GM10847 (cell line): ENCODE results near the gene CABLES1.

Experiments used
- POLR2A ChIP-seq: IDR thresholded peaks from 2 replicates; pipeline ENCODE4 v1.6.1; 2011; ENCODE audit not compliant: insufficient read length; ENCODE audit errors: extremely low read depth

Gene CABLES1

GRCh38 chr18:23151414-23152099 lies 16.3 kb downstream of the CABLES1 start:
- no peak for TF ChIP-seq POLR2A

GRCh38 chr18:23154030-23154429 lies 18.7 kb downstream of the CABLES1 start:
- TF ChIP-seq POLR2A = no peak

DNA sequence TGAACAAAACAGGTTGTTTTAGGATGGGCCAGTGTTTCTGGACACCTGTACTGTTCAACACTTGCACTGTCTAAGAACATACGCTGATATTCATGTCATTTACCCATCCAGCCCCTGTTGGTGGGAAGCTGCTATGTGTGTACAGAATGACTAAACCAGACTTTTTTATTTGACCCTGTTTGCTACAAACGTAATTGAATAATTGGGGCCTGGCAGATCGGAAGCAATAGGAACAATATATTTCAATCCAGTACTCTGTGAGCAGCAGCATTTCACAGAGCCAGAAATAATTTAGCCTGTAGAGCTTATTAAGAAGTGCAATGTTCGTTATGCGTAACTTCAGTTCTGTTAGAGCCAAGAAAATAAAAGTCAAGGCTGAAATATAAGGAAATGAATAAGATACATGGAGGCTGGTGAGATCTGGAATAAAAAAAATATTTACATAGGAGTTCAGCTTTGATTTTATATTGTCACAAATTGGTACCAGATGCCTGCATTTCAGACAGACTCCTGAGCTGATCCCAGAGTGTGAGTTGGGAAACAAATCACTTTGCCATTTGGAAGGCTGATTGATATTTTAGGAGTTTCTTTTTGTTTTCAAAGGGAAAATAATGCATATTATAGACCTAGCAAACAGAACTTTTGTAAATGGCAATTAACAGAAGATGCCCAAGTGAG lies 19.7 kb downstream of the CABLES1 start:
- TF ChIP-seq POLR2A = no peak

- no peak for TF ChIP-seq POLR2A
Measured at GRCh38 chr18:23155537-23155936, 20.3 kb downstream of the CABLES1 start.

DNA sequence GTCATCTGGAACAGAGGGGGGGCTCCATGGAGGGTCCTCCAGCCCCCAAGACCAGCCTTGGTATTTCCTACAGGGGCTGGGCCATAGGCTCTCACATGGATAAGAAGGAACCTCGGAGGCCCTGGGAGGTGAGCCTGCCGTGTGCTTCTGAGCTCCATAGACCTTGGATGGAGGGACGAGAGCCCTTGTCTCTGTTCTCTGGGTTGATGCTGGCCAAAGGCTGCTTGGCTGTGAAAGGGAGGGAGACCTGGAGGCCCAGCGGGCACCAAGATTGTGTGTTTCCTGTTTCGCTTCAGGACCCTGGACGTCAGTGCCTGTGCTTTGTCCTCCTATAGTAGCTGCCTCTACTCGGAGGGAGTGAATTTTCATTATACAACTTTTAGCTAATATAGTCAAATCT lies 20.8 kb downstream of the CABLES1 start:
- no peak for TF ChIP-seq POLR2A

GRCh38 chr18:23158058-23158457 lies 22.8 kb downstream of the CABLES1 start:
- TF ChIP-seq POLR2A = no peak

- TF ChIP-seq POLR2A = no peak
Measured at GRCh38 chr18:23159344-23159743, 24.1 kb downstream of the CABLES1 start.

DNA sequence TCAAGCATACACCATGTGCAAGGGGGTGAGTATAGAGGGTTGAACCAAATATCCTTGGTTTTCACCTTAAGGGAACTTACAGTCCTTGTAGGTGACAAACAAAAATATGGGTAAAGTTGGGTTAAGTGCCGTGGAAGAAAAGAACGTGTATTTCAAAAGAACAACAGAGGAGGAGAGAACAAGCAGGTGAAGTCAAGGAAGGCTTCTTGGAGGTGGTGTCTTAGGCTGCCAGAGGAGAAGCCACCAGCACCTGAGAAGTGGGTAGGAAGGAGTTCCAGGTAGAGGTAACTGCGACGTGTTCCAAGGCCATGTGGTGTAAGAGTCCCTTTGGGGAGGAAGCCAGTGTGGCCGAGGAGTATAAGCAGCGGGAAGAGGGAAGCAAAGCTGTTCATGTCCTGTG lies 27.2 kb downstream of the CABLES1 start:
- TF ChIP-seq POLR2A = no peak

DNA sequence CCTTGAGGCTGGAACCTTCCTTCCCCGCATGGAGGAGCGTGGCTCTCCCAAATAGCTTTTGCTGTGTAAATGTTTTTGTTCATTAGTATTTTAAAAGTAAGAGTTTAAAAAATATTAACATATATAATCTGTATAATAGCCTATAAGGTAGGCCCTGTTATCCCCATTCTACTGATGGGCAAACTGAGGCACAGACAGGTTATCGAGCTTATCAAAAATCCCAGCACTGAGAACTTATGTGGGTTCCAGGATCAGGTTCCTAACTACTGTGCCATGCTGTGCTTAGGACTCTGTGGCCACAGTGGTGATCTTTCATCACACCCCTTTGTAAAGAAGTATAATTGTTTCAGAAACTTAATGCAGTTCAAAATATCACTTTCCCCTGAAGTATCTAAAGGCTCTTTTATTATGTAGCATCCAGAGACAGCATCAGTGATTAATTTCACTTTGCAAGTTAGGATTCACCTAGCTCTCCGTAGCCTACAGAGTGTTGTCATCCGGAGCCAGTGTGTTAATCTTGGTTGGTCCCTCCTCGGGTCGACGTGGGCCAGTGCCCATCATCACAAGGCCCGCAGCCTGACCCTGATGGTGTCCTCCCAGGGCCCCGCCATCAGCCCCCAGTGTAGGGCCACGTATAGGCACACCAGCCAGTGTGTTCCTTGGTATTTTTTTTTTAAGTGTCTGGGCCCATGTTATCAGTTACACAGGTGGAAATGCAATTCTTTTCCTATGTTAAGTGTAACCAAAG lies 28.7 kb downstream of the CABLES1 start:
- no peak for TF ChIP-seq POLR2A

- TF ChIP-seq POLR2A = no peak
Measured at GRCh38 chr18:23165271-23166068, 30.2 kb downstream of the CABLES1 start.

DNA sequence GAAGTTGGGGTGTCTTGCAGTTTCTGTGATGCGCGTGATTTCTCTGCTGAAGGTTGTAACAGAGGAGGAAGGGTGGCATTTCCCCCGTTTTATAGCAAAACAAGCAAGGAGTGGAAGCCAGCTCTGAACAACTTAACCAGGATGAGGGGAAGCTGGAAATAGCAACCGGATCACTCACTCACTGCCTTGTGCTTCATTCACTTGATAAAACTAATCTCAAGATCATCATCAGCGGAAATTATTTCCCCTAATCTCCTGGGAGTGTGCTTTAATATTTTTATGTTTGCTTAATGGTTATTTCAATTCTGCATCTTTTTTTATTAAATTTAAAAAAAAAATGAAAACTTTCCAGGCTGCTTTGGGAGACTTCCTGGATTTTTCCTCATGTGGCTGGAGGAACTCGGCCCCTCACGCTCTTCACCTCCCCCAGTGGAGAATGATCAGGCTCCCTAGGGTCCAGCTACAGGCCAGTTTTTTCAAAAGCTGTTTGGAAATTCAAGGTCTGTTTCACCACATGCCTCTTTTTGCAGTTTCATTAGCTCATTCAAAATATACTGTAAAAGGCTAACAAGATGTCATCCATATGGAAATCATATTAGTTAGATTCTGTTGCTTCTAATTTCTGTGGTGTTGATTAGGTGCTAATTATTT lies 31.7 kb downstream of the CABLES1 start:
- TF ChIP-seq POLR2A = no peak

DNA sequence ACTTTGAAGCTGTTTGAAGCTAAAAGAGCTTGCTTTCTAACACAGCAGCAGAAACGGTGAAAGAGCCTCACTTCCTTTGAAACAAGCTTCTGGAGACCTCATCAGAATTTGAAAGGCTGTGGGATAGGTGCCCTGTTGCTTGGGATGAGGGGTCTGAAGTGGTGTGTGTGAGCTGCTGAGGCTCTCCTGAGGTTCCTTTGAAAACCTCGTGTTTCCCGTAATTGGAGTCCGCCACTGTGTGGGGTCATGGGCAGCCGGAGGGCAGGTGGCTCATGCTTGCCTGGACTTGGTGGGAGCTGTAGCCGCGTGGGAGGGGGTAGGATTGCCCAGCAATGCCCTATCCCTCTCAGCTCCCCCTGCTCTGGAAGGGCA lies 34.4 kb downstream of the CABLES1 start:
- no peak for TF ChIP-seq POLR2A

DNA sequence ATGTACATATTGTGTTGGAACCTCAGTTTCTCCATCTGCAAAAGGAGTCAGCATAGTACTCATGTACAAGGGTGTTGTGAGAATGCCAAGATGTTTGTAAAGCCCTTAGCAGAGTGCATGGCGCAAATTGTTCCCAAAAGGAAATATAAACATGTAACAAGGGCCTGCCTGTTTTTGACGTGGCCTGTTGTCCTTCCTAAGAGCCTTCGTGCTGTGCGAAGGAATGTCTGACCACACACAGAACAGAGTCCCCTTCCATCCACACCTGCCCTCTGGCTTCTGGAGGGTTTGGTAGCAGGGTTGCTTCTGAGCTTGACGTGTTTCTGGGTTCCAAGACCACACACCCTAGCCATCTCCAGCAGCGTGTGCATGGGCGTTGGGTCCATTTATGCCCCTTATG lies 34.9 kb downstream of the CABLES1 start:
- TF ChIP-seq POLR2A = no peak

- no peak for TF ChIP-seq POLR2A
Measured at GRCh38 chr18:23171581-23172156, 36.4 kb downstream of the CABLES1 start.
